ENCODE measurements around the gene MSGN1.

DNA sequence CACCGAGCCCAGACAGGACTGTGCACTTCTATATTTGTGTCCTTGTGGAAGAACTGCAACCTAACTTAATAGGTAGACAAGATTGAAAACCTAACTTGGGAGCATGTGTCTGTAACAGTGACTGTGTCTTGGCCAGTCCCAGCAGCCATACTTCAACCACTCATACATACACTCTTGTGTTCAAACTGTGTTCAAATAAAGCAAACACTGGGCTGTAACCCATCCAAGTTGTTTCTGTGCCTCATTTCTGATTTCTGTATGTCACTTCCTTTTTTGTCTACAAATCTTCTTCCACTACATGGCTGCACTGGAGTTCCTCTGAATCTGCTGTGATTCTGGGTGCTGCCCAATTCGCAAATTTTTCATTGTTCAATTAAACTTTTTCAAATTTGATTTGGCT, 31.0 kb downstream of the MSGN1 start:
- TF ChIP-seq RAD21 (IDR thresholded peaks at IDR 0.05 in 1 of 2, conservative IDR thresholded peaks at IDR 0.05 in 1 of 2; ENCODE audit: low read depth in 2 of 2, low read length in 2 of 2) (no peak), RBBP5 (IDR thresholded peaks at IDR 0.05; ENCODE audit: borderline replicate concordance, low read depth, low read length) (no peak), CTCF (IDR thresholded peaks at IDR 0.05; ENCODE audit: control extremely low read depth in 1 of 3, insufficient read depth in 1 of 3, low read depth in 1 of 3, low read length in 3 of 3) (no peak), EP300 (IDR thresholded peaks at IDR 0.05; ENCODE audit: borderline replicate concordance in 1 of 2, low read depth in 2 of 2, low read length in 2 of 2) (no peak), POLR2A (IDR thresholded peaks at IDR 0.05; ENCODE audit: control extremely low read depth in 1 of 2, low read depth in 2 of 2, low read length in 2 of 2) (no peak), CREB1 (IDR thresholded peaks at IDR 0.05) (no peak), GTF2F1 (IDR thresholded peaks at IDR 0.05; ENCODE audit: borderline replicate concordance, low read depth, low read length) (no peak), TCF12 (IDR thresholded peaks at IDR 0.05; ENCODE audit: low read depth, low read length) (no peak), POLR2AphosphoS5 (IDR thresholded peaks at IDR 0.05; ENCODE audit: low read depth, low read length) (no peak), CHD2 (IDR thresholded peaks at IDR 0.05; ENCODE audit: low read length) (no peak), YY1 (IDR thresholded peaks at IDR 0.05; ENCODE audit: low read depth, low read length) (no peak), CHD1 (IDR thresholded peaks at IDR 0.05; ENCODE audit: low read depth, low read length) (no peak), EZH2 (IDR thresholded peaks at IDR 0.05; ENCODE audit: low read depth, low read length, severe bottlenecking) (no peak)
- TF ChIP-seq, protein P1, sequence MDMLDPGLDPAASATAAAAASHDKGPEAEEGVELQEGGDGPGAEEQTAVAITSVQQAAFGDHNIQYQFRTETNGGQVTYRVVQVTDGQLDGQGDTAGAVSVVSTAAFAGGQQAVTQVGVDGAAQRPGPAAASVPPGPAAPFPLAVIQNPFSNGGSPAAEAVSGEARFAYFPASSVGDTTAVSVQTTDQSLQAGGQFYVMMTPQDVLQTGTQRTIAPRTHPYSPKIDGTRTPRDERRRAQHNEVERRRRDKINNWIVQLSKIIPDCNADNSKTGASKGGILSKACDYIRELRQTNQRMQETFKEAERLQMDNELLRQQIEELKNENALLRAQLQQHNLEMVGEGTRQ (IDR thresholded peaks at IDR 0.05; ENCODE audit: low read length), result no peak

All from H1 (cell line).